ENCODE data around the gene IRAG1.

The IRAG1 gene

DNA sequence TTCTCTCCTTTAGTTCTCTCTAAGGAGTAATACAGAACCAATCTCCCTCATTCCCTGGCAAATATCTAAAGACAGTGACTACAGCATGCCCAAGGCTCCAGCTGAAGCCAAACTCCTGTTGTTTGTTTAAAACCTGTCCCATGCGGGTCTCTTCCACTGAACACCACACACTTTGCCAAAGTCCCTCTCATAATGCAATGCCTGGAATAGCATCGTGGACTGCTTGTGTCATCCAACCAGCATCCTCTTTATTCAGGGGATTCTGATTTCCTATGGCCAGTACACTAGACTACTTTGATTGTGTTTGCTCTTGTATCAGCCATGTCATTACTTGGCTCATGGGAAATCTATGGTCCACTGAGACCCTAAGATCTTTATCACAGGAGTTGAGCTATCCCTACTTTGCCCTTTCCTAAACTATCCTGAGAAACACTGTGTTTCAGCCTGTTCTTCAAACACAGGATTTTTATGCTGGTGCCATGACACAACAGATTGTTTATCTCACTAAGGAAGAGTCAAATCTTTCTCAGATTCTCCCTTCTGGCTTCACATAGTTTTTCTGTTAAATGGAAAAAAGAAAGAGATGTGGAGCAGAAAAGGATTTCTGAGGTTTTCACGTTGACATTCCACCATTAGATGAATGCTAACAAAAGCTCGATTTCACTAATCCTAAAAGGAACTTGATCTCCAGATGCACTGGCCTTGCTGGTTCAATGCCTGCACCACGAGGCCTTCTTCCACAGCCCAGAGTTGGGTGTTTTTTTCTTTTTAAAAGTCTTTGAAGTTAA, 15.9 kb upstream of the IRAG1 start:
- Histone ChIP-seq H3K9me3 (ENCODE audit: severe bottlenecking) (no peaks in the 10 kb centered on the region), H3K36me3 (no peaks in the 10 kb centered on the region), H3K27me3 (ENCODE audit: insufficient read depth, low read depth, severe bottlenecking) (no peaks in the 10 kb centered on the region), H3K4me3 (ENCODE audit: low read depth, low read length) (no peak overlapping the region), H3K27ac (no peak overlapping the region)
- TF ChIP-seq, protein P1, sequence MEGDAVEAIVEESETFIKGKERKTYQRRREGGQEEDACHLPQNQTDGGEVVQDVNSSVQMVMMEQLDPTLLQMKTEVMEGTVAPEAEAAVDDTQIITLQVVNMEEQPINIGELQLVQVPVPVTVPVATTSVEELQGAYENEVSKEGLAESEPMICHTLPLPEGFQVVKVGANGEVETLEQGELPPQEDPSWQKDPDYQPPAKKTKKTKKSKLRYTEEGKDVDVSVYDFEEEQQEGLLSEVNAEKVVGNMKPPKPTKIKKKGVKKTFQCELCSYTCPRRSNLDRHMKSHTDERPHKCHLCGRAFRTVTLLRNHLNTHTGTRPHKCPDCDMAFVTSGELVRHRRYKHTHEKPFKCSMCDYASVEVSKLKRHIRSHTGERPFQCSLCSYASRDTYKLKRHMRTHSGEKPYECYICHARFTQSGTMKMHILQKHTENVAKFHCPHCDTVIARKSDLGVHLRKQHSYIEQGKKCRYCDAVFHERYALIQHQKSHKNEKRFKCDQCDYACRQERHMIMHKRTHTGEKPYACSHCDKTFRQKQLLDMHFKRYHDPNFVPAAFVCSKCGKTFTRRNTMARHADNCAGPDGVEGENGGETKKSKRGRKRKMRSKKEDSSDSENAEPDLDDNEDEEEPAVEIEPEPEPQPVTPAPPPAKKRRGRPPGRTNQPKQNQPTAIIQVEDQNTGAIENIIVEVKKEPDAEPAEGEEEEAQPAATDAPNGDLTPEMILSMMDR (IDR thresholded peaks at IDR 0.05; ENCODE audit: low read depth, low read length) = no peak
- no peak for DNase-seq

DNA sequence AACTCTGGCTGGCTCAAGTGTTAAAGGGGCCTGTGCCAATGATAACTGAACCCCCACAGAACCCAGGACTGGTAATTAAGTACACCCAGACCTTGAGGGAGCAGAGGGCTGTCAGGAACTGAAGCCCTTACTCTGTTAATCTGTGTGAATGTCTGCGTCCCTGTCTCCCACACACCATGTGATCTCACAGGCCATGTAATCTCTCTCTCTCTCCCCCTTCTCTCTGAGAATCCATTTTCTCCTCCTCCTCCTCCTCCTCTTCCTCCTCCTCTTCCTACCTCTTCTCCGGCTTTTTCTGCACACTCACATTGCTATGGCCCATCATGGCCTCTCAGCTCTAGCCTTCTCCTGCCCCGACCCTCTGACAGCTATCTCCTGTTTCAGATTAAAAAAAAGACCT, 14.6 kb upstream of the IRAG1 start:
- Histone ChIP-seq H3K27me3 (ENCODE audit: insufficient read depth, low read depth, severe bottlenecking) (no peaks in the 10 kb centered on the region), H3K4me3 (ENCODE audit: low read depth, low read length) (no peak overlapping the region), H3K36me3 (no peaks in the 10 kb centered on the region), H3K9me3 (ENCODE audit: severe bottlenecking) (no peaks in the 10 kb centered on the region), H3K27ac (no peak overlapping the region)
- no peak for DNase-seq
- TF ChIP-seq, protein P1 (IDR thresholded peaks at IDR 0.05; ENCODE audit: low read depth, low read length) = no peak

DNA sequence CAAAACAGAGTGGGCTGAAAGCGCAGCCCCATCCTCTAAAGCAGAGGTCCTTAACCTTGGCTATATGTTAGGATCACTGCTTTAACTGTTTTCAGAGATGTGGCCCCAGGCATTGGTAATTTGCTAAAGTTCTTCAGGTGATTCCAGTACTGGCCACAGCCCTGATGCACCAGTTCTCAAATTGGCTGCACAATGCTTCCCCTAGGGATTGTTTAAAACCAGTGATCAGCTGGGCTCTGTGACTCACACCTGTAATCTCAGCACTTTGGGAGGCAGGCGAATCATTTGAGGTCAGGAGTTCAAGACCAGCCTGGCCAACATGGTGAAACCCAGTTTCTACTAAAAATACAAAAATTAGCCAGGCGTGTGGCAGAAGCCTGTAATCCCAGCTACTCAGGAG, 8.4 kb upstream of the IRAG1 start:
- Histone ChIP-seq H3K27ac (no peak overlapping the region), H3K9me3 (ENCODE audit: severe bottlenecking) (no peaks in the 10 kb centered on the region), H3K27me3 (ENCODE audit: insufficient read depth, low read depth, severe bottlenecking) (no peaks in the 10 kb centered on the region), H3K4me3 (ENCODE audit: low read depth, low read length) (no peak overlapping the region), H3K36me3 (no peaks in the 10 kb centered on the region)
- DNase-seq = no peak
- TF ChIP-seq, protein P1 (IDR thresholded peaks at IDR 0.05; ENCODE audit: low read depth, low read length) = no peak

DNA sequence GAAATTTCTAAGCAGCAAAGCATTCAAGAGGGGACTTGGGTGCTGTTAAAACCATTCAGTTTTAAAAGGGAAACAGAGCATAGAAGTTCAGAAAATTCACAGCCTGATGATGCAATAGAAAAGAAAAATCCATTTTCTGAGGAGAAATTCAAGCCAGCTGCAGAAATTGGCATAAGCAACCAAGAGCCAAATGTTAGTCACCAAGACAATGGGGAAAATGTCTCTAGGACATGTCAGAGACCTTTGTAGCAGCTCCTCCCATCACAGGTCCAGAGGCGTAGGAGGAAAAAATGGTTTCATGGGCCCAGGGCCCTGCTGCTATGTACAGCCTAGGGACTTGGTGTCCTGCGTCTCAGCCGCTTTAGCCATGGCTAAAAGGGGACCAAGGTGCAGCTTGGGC, 5.5 kb upstream of the IRAG1 start:
- H3K27me3 ChIP-seq (ENCODE audit: insufficient read depth, low read depth, severe bottlenecking) = no peaks in the 10 kb centered on the region
- no peaks in the 10 kb centered on the region for H3K36me3 ChIP-seq
- no peaks in the 10 kb centered on the region for H3K9me3 ChIP-seq (ENCODE audit: severe bottlenecking)
- TF ChIP-seq, protein P1 (IDR thresholded peaks at IDR 0.05; ENCODE audit: low read depth, low read length) = no peak
- H3K4me3 ChIP-seq (ENCODE audit: low read depth, low read length) = no peak overlapping the region
- DNase-seq = no peak
- H3K27ac ChIP-seq = no peak overlapping the region

DNA sequence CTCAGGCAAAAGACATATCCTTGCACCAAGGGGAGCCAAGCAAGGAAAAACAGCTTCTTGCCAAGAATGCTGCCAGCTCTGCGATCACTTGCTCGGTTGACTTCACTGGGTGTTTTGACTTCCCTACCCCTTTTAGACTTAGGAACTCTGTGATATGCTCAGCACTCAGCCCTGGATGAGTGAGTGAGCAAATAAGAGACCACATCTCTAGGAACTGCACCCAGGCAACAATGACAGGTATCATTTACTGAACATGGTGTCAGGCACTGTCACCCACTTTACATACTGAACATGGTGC, 3.7 kb upstream of the IRAG1 start:
- Histone ChIP-seq H3K36me3 (no peaks in the 10 kb centered on the region), H3K27me3 (ENCODE audit: insufficient read depth, low read depth, severe bottlenecking) (no peaks in the 10 kb centered on the region), H3K4me3 (ENCODE audit: low read depth, low read length) (no peak overlapping the region), H3K27ac (no peak overlapping the region), H3K9me3 (ENCODE audit: severe bottlenecking) (no peaks in the 10 kb centered on the region)
- TF ChIP-seq, protein P1 (IDR thresholded peaks at IDR 0.05; ENCODE audit: low read depth, low read length) = no peak
- no peak for DNase-seq

All from WERI-Rb-1 (cell line).